HEK293 (cell line): ENCODE measurements around the gene SLC29A3.

Experiments
- ATF2 ChIP-seq: fragments of 450-650 bp; formaldehyde crosslinking; IDR thresholded peaks from 2 replicates; pipeline ENCODE4 v1.5.1; 2016; ENCODE audit warnings: missing biosample characterization, missing genetic modification characterization, low read depth
- CTCF ChIP-seq: fragments of 450-650 bp; formaldehyde crosslinking; IDR thresholded peaks from 2 replicates; pipeline ENCODE4 v1.5.1; 2016; ENCODE audit warnings: missing biosample characterization, missing genetic modification characterization
- GFI1B ChIP-seq: fragments of 450-650 bp; formaldehyde crosslinking; IDR thresholded peaks from 2 replicates; pipeline ENCODE4 v1.5.1; 2016; ENCODE audit warnings: missing biosample characterization, missing genetic modification characterization
- ZBTB10 ChIP-seq: fragments of 450-650 bp; formaldehyde crosslinking; IDR thresholded peaks from 2 replicates; pipeline ENCODE4 v1.5.1; 2016; ENCODE audit warnings: missing biosample characterization, missing genetic modification characterization
- ZBTB7A ChIP-seq: fragments of 450-650 bp; formaldehyde crosslinking; IDR thresholded peaks from 2 replicates; pipeline ENCODE4 v1.5.1; 2016; ENCODE audit warnings: low read depth, missing biosample characterization, missing genetic modification characterization
- ZBTB8A ChIP-seq: fragments of 450-650 bp; formaldehyde crosslinking; IDR thresholded peaks from 2 replicates; pipeline ENCODE4 v1.5.1; 2016; ENCODE audit warnings: missing biosample characterization, missing genetic modification characterization
- ZFP3 ChIP-seq: fragments of 450-650 bp; formaldehyde crosslinking; IDR thresholded peaks from 2 replicates; pipeline ENCODE4 v1.5.1; 2016; ENCODE audit warnings: low read depth, missing biosample characterization, missing genetic modification characterization
- ZNF274 ChIP-seq, 2 experiments: fragments of 200-500 bp in 1 of 2; fragments of 450-650 bp in 1 of 2; sonication (Bioruptor generic) in 1 of 2; formaldehyde crosslinking in 1 of 2; IDR thresholded peaks; 2 replicates each; pipeline versions ENCODE4 v1.5.1 to v1.6.1; 2014 to 2016; ENCODE audit warnings: borderline replicate concordance in 1 of 2, inconsistent platforms in 1 of 2, low read length in 1 of 2, missing biosample characterization in 1 of 2, missing genetic modification characterization in 1 of 2
- ZNF416 ChIP-seq: fragments of 450-650 bp; formaldehyde crosslinking; IDR thresholded peaks from 2 replicates; pipeline ENCODE4 v1.5.1; 2016; ENCODE audit warnings: missing biosample characterization, missing genetic modification characterization
- ZNF530 ChIP-seq: fragments of 450-650 bp; formaldehyde crosslinking; IDR thresholded peaks from 2 replicates; pipeline ENCODE4 v1.5.1; 2016; ENCODE audit warnings: low read depth, missing biosample characterization, missing genetic modification characterization
- ZNF558 ChIP-seq: fragments of 450-650 bp; formaldehyde crosslinking; IDR thresholded peaks from 2 replicates; pipeline ENCODE4 v1.5.1; 2016; ENCODE audit warnings: missing biosample characterization, missing genetic modification characterization
- ZNF792 ChIP-seq: fragments of 450-650 bp; formaldehyde crosslinking; IDR thresholded peaks from 2 replicates; pipeline ENCODE4 v1.5.1; 2016; ENCODE audit warnings: missing biosample characterization, missing genetic modification characterization

- TF ChIP-seq ZNF416 (tag by site-specific recombination) (no peak), CTCF (tag by site-specific recombination) (no peak), ZBTB10 (tag by site-specific recombination) (no peak), ZNF274 (IDR thresholded peaks at IDR 0.05; ENCODE audit: low read length) (no peak), ZNF274 (tag by site-specific recombination; IDR thresholded peaks at IDR 0.05; ENCODE audit: borderline replicate concordance) (no peak), ZFP3 (tag by site-specific recombination) (no peak), ZNF792 (tag by site-specific recombination) (no peak), ATF2 (tag by site-specific recombination) (no peak), ZBTB7A (tag by site-specific recombination) (no peak), ZNF558 (no peak), ZNF530 (tag by site-specific recombination) (no peak), ZBTB8A (no peak), GFI1B (tag by site-specific recombination) (no peak)
Observed at GRCh38 chr10:71358277-71358676, 39.2 kb downstream of the SLC29A3 start.
